ENCODE measurements around the gene ATF7IP. TPM values are rescaled to one million over a fixed set of nuclear protein-coding genes. Genes with fewer than 3 reads are reported as not detected.
A peak's percentile ranks its signal among the peaks of the same experiment; 100 is the strongest.

Gene ATF7IP
- polyA plus RNA-seq, 3 donors, result 16.6 to 51.7 (median 19.2) TPM

GRCh38 chr12:14417715-14418114 is 52.2 kb downstream of the ATF7IP start:
- Histone ChIP-seq H3K4me2 (replicated peaks; ENCODE audit: extremely low read depth, low read length, poor library complexity, severe bottlenecking) (no peak overlapping the region), H3K9ac (ENCODE audit: insufficient read depth, low read length, poor library complexity, severe bottlenecking) (no peak overlapping the region), H3K36me3 (replicated peaks in 1 of 2; ENCODE audit: control insufficient read depth in 1 of 2, insufficient read depth in 2 of 2, low read length in 2 of 2) (peaks cover 4 to 15% of the 10 kb centered on the region in 2 donors), H3K79me2 (ENCODE audit: insufficient read depth, low read length) (peaks cover 100% of the 10 kb centered on the region), H3K4me1 (ENCODE audit: control insufficient read depth in 1 of 2, insufficient read depth in 2 of 2, low read length in 2 of 2) (peaks cover 0 to 4% of the 10 kb centered on the region in 2 donors), H3K4me3 (replicated peaks in 1 of 3; ENCODE audit: low read depth in 2 of 3, low read length in 3 of 3) (no peak overlapping the region), H4K20me1 (ENCODE audit: insufficient read depth, low read length) (peaks cover 63% of the 10 kb centered on the region), H3K27ac (ENCODE audit: low read depth in 1 of 2, low read length in 2 of 2) (peak overlapping the region in 1 of 2 donors; percentile 13), H3K27me3 (ENCODE audit: control insufficient read depth in 2 of 2, insufficient read depth in 2 of 2, low read length in 2 of 2) (no peaks in the 10 kb centered on the region), H2AFZ (ENCODE audit: insufficient read depth, low read depth, low read length, poor library complexity, severe bottlenecking) (no peak overlapping the region), H3K9me3 (replicated peaks in 1 of 2; ENCODE audit: control insufficient read depth in 1 of 2, insufficient read depth in 1 of 2, low read length in 2 of 2) (peaks cover 6 to 14% of the 10 kb centered on the region in 2 donors)
- Mint-ChIP-seq H3K4me1 (peaks cover 14% of the 10 kb centered on the region), H3K36me3 (peaks cover 27 to 34% of the 10 kb centered on the region in 2 donors), H3K4me3 (peak overlapping the region in 1 of 2 donors; percentile 54), H3K9me3 (peaks cover 6 to 18% (median 14%) of the 10 kb centered on the region in 7 donors), H3K27me3 (ENCODE audit: low read depth in 3 of 3) (no peaks in the 10 kb centered on the region), H3K27ac (peak overlapping the region in 3 of 7 donors; percentile 13 to 79 (median 38))
- intact Hi-C loops (cut with micrococcal nuclease), result loop anchor here in 1 of 2 donors (5.0 kb wide), 1 partner anchor 180 kb away; no protein-coding TSS in a partner anchor
- peak; percentile 49 to 70 (median 54) for DNase-seq
- no peak for TF ChIP-seq CTCF (IDR thresholded peaks at IDR 0.05)
- no CpG with 5 or more reads among the region's 3 CpGs for WGBS (ENCODE audit: insufficient coverage)

- peak in 1 of 3 donors; percentile 18 for DNase-seq
- Histone ChIP-seq H3K36me3 (replicated peaks in 1 of 2; ENCODE audit: control insufficient read depth in 1 of 2, insufficient read depth in 2 of 2, low read length in 2 of 2) (peaks cover 4 to 16% of the 10 kb centered on the region in 2 donors), H3K79me2 (ENCODE audit: insufficient read depth, low read length) (peaks cover 98% of the 10 kb centered on the region), H2AFZ (ENCODE audit: insufficient read depth, low read depth, low read length, poor library complexity, severe bottlenecking) (no peak overlapping the region), H4K20me1 (ENCODE audit: insufficient read depth, low read length) (peaks cover 60% of the 10 kb centered on the region), H3K4me2 (replicated peaks; ENCODE audit: extremely low read depth, low read length, poor library complexity, severe bottlenecking) (peak overlapping the region; percentile 19), H3K27me3 (ENCODE audit: control insufficient read depth in 2 of 2, insufficient read depth in 2 of 2, low read length in 2 of 2) (no peaks in the 10 kb centered on the region), H3K9ac (ENCODE audit: insufficient read depth, low read length, poor library complexity, severe bottlenecking) (no peak overlapping the region), H3K9me3 (replicated peaks in 1 of 2; ENCODE audit: control insufficient read depth in 1 of 2, insufficient read depth in 1 of 2, low read length in 2 of 2) (peaks cover 6 to 14% of the 10 kb centered on the region in 2 donors), H3K27ac (ENCODE audit: low read depth in 1 of 2, low read length in 2 of 2) (no peak overlapping the region), H3K4me1 (ENCODE audit: control insufficient read depth in 1 of 2, insufficient read depth in 2 of 2, low read length in 2 of 2) (peaks cover 0 to 4% of the 10 kb centered on the region in 2 donors), H3K4me3 (replicated peaks in 1 of 3; ENCODE audit: low read depth in 2 of 3, low read length in 3 of 3) (no peak overlapping the region)
- Mint-ChIP-seq H3K27me3 (ENCODE audit: low read depth in 3 of 3) (no peaks in the 10 kb centered on the region), H3K4me1 (peaks cover 16% of the 10 kb centered on the region), H3K36me3 (peaks cover 25 to 40% of the 10 kb centered on the region in 2 donors), H3K27ac (peak overlapping the region in 1 of 7 donors; percentile 15), H3K9me3 (peaks cover 6 to 19% (median 14%) of the 10 kb centered on the region in 7 donors), H3K4me3 (no peak overlapping the region)
- peak; percentile 44 for TF ChIP-seq CTCF (IDR thresholded peaks at IDR 0.05)
- intact Hi-C loops (cut with micrococcal nuclease), result loop anchor here in 1 of 2 donors (5.0 kb wide), 1 partner anchor 181 kb away; no protein-coding TSS in a partner anchor
- WGBS (ENCODE audit: insufficient coverage), result no CpG with 5 or more reads among the region's 3 CpGs
Observed at GRCh38 chr12:14418451-14418890, 53.0 kb downstream of the ATF7IP start.
